HG02763 (cell line): ENCODE data around the gene B4GALT3.
"Not testable (repeated sequence)": the region's sequence is repeated elsewhere in the genome, so short reads cannot be mapped to it uniquely, and the experiment has no call there.

Experiments used
- ATAC-seq: cut with Tn5 transposase; IDR thresholded peaks from one replicate; pipeline ENCODE4 v1.9.1; 2021; ENCODE audit warnings: mild to moderate bottlenecking, moderate library complexity; ENCODE audit not compliant: unreplicated experiment

Gene B4GALT3

DNA sequence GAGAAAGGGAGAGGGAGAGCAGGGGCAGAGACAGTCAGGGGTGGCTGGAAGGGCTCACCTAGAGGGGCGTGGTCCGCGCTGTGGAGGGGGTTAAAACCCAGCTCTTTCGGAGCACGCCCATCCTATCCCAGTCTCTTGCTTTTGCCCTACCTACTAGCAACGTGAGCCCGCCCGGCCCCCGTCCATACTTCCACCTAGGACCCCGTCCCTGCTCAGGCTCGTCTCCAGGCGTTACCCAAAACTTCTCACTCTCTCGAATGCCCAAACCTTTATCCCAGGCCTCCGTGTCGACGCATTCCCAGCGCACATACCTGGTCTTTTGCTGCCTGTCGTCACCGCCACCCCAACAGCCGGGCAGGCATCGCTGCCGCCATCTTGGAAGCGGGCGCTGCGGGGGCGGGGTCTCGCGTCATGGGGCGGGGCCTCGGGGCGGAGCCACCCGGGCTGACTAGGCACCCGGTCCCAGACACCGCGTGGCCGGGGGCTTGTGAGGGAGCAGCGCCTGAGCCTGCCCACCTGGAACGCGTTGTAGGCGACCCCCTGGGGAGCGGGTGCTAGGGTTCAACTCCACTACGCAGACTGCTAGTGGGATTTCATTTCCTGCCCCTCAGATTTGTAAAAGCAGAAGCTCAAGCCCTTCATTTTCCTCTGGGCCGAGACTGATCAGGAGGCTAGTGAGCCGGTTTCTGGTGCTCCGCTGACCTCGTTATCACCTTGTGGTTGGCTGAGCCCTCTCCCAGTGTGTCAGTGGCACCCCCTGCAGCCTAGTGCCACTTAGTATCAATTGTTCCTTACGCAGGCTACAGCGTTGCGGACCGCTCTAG lies at the start of gene B4GALT3:
B4GALT3 (minus strand) TSS at position 396 of the 824 bp plus-strand sequence. CDS start 1,447 bp downstream, outside the sequence.
- peak; percentile 74 for ATAC-seq

DNA sequence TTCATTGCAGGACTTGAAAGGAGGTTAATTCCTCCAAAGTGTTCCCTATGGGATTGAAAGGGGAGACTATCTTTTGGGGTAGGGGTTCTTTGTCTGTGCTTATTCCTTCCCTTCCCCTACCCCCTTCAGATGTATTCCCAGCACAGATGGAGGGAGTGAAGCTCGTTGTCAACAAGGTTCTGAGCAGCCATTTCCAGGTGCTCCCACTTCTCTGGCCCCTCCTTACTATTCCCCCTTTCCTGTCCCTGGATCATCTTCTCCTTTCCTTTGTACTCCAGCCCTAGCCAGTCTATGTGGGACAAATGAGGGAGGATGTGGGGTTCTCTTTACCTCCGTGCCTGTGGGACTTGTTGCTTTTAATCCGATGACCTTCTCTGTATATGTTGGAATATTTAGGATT lies 49.5 kb upstream of the B4GALT3 start:
- ATAC-seq: no peak

DNA sequence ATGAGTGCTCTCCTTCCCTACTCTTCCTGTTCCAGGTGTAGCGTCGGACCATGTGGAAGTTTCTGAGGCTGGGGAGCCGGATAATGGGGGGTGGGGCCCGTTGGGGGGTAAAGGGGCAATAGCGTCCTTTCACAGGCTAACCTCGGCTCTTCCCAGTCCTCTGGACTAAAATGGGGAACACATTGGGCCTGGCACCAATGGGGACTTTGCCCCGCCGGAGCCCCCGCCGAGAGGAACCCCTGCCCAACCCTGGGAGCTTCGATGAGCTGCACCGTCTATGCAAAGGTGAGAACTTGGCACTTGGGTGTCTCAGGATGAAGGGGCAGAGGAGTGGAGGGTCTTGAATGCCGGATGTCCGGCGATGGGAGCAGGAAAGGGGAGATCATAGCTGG lies 49.0 kb upstream of the B4GALT3 start:
- ATAC-seq: no peak

DNA sequence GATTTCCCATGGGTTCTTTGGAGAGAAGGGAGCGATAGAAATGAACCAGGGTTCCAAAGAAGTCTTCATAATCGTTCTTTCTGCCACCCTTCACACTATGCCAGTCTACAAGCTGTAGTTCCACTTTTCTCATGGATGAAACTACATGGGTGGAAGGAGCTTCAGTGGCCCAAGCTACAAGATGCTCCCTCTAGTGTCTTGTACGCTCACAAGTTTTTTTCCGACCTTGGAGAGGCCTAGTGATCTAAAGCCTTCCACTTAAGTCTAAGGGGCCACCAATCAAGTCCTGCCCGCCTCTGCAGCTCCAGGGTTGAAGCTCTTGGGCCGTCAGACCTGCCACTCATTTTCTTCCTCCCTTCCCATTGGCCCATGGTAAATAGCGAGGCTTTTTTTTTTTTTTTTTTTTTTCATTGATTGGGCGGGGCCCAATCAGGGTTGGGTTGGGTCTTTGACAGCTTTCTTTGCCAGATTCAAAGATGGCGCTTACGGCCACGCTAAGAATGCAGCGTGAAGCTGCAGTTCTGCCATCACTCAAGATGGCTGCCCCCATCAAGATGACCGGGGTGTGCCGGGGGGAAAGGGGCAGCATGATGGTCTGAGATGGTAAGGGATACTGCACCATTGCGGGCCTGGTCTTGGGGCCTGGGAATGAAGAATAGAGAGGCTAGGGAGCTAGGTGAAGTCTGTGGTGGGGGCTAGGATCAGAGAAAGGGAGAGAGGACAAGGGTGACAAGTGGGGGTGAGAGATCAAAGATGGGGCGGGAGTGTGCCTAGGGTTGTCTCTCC lies 48.4 kb upstream of the B4GALT3 start, which contains the start of gene TOMM40L:
TOMM40L (plus strand) TSS at position 527 of the 786 bp plus-strand sequence. CDS start 430 bp downstream, outside the sequence.
- ATAC-seq: peak; percentile 94

DNA sequence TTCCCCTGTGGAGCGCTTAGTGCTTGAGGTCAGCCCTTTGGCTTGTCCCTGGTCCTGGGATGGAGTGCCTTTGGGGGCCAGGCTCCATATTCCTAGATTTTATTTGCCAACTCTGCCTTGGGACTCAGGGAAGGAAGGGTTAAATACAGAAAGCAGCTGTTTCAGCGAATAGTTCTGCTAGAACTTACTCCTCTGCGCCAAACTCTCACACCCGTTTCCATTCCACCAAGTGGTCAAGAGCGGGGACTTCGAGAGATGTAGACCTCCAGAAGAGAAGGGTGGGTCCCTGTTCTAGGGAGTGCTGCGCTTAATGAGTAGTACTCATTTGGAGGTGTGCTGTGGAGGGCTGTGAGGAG lies 47.8 kb upstream of the B4GALT3 start:
- no peak for ATAC-seq

DNA sequence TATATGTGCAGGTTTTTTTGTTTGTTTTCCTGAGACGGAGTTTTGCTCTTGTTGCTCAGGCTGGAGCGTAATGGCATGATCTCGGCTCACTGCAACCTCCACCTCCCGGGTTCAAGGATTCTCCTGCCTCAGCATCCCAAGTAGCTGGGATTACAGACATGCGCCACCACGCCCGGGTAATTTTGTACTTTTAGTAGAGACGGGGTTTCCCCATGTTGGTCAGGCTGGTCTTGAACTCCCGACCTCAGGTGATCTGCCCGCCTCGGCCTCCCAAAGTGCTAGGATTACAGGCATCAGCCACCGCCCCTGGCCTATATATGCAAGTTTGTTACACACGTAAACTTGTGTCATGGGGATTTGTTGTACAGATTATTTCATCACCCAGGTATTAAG lies 47.4 kb upstream of the B4GALT3 start:
- not testable (repeated sequence) for ATAC-seq

DNA sequence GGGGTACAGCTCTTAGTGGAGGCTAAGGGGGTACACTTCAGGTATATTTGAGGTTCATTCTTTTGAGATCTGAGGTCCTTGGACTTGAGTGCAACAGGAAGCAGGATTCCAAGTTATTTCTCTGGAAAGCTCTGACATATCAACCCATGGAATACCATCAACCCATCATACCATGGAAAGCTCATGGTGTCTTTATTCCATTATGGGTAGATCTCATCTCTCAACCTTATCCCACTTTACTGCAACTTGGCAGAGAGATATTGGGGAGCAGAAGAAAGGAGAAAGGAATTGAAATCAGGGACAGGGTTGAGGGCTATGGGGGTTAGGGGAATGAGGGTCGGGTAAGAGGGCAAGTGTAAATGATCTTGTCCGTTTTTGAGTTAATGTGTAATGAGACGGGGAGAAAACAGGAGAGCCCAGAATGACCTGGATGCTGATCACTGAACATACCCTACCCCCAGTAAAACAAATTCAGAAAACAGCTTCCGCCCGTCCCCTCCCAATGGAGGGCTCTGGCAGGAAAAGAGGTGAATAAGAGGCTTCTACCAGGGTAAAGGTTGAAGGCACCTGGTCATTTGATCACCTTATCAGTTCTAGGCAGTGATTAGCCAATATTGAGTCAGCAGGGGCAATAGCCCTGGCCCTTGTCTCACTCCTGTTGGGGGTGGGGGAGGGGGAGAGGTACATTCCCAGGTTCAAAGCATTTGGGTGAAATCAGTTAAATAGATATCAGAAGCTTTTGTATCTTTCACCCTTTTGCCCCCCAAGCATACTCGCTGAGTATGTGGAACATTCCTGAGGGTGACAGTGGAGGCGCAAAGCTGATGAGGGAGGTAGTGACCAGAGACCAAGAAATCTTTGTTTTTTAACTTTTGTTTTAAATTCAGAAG lies 46.7 kb upstream of the B4GALT3 start:
- no peak for ATAC-seq

DNA sequence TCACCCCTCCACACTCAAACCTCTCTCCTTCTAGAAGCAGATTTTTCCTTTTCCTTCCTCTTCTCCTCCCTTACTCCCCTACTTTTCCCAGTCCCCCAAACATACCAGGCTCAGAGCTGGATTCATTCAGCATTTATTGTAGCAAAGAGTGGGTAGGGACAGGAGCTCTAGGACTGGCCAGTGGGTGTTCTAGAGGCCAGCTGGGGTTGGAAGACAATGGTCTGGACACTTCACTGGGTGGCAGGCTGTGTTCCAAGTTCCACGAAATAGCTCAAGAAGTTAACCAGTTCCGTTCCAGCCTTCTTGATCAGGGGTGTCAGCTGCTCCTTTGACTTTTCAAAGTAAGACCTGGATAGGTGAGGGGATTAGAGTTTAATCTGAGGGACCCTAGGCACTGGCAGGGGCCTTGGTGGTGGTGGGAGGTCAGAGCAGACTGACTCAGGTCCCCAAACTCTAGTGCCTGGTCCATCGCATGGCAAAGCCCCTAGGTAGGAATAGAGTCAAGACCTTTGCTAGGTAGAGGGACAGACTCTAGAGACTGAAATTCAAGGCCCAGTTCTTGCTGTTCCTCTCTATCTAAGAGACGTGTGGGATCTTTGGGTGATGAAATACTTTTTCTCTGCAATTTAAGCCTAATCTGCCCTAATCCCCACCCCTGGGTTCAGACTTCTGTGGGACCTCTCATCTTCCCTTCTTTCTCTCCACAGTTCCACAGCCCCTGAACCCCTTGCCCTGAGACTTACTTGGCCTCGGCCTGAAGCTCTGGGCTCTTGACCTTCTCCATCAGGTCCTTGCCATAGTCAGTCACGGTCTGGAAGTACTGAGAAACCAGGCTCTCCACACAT lies 45.1 kb upstream of the B4GALT3 start:
- ATAC-seq: no peak

DNA sequence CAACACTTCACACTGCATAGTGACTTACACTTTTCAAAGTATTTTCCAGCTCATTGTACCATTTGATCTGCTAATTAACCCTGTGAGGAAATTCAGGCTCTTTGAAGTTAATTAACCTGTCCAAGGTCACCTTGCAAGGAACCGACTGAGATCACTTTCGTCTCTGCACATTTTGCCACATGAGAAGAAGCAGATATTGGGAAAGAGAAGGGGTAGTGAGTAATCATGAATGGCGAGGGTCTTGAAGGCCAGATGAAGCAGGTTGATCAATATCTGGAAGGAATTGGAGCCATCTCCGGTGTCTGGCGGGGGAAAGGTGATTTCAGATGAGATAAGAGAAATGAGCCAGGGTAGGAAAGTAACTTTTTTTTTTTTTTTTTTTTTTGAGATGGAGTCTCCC lies 42.7 kb upstream of the B4GALT3 start:
- ATAC-seq: no peak

DNA sequence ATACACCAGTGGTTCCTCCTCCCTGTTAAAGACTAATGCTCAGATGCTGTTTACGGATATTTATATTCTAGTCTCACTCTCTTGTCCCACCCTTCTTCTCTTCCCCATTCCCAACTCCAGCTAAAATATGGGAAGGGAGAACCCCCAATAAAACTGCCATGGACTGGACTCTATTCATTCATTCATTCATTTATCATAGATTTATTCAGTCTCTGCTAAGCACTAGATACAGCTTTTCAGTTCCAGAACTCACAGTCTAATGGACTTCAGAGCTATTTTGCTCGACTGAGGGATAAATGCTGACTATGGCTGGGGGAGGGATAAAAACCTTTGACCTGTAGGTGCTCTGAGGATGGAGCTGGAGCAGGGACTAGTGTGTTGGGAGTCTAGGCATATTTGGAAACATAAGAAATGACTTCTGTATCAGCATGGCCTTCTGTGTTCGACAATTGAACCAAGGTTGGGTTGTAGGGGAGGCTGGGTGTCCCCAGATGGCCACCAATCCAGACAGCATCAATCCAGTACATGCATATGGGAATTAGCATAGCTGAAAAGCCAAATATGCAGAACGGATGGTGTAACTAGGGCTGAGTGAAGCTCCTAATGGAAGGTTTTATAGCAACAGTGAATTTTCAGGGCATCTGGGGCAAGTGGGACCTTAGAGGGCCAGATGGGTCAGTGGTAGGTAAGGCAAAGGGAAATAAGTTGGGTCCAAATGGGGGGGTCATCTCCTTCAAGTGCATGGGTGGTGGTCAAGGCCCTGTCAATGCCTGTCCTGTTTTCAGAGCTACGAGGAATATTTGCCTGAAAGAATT lies 42.0 kb upstream of the B4GALT3 start:
- ATAC-seq: no peak

DNA sequence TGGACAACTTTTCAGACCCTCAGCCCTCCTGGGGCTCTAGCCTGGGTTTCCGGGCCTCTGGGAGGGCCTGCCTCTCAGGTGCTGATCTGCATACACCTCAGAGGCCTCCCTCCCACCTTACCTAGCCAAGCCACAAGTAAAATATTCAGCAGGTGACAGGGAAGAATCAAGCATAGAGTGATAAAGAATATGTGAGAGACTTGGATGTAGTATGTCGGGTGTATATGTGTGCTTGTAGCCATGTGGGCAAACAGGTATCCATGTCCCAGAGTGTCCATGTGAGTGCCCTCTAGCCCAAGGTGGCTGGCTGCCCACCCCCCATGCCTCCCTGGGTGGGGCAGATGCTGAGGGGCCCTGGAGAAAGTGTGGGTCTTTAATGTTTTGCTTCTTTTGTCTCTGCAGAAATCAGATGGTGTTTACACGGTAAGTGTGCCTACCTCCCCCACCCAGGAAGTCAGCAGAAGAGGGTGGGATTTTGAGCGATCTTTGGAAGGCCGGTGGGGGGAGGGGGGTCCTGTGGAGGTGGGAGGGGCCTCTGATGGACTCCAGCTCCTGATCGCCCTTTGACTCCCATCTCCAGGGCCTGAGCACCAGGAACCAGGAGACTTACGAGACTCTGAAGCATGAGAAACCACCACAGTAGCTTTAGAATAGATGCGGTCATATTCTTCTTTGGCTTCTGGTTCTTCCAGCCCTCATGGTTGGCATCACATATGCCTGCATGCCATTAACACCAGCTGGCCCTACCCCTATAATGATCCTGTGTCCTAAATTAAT lies 41.2 kb upstream of the B4GALT3 start:
- no peak for ATAC-seq

DNA sequence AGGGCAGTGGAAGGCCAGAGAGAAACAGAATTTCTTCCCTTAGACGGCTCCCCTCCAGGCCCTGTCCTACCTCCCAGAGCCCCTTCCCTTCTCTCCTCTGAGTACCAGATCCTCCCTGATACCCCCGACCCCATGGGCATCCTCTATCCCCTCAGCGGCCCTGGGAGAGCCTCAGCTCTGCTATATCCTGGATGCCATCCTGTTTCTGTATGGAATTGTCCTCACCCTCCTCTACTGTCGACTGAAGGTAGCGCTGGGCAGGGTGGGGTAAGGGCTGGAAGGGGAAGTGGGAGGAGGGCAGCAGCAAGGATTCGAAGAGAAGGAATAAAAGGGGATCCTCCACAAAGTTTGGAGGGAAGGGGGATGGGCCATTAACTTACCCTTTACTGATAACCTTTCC lies 40.5 kb upstream of the B4GALT3 start:
- no peak for ATAC-seq

DNA sequence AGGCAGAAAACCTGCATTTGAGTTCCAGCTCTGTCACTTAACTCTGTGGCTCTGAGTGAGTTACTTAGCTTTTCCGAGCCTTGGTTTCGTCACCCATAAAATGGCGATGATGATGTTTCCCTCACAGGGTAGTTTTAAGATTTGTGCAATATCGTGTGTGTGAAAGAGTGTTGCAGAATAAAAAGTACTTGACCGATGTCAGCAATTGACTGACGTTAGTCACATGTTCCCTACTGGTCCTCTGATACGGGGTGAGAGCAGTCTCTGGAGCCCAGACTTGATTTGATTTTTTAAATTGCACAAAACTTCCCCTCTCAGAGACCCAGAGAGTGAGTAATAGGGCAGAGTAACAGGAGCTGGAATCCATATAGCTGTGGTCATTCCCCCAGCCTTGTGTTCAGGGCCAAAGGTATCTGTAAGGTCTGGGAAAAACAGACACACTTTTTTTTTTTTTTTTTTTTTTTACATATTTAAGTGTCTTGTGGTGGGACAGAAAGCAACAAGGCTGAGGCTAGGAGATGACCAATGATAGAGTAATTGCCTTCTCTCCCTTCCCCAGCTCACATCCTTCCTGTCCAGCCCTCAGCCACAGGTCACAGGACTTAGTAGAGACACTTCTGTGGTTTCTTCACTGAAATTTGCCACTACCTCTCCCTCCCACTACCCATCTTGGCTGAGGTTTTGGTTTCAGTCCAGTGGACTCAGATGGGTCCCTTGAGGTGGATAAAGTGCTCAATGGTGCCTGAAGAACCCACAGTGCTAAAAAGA lies 39.8 kb upstream of the B4GALT3 start:
- ATAC-seq: peak; percentile 79

DNA sequence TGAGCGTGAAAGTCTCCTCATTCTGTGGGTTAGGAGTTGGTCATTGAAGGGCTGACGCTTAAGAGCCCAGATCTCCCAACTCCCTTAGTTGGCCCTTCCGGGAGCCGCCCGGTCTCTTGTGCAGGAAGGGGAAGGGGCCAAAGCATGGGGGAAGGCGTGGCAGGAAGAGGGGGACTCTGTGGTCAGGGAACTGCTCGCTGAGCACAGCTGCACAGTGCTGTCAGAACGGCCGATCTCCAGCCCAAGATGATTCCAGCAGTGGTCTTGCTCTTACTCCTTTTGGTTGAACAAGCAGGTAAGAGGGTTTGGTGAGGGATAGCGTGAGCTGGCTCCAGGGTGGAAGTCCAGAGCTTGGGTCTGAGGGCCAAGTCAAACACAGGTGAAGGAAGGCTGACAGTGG lies 37.8 kb upstream of the B4GALT3 start, which contains the start of gene FCER1G:
FCER1G (plus strand) TSS at position 220 of the 400 bp plus-strand sequence; CDS start at position 247, 27 bp downstream.
- no peak for ATAC-seq

DNA sequence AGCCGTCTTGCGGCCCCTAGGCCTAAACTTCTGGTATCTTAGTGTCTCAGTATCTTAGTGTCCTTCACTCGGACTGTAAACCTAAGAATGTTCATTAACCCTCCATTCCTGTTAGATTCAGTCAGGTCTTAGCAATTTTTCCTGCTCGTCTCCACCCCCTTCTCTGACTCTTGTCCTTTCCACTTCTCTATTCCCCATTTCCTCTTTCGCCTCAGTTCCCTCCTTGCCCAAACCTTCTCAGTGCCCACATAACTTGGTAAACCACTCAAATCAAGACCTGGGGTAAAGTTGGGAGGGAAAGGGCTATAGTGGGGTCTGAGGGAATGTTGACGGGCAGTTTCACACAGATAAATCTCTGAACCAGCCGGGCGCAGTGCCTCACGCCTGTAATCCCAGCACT lies 37.1 kb upstream of the B4GALT3 start:
- no peak for ATAC-seq

DNA sequence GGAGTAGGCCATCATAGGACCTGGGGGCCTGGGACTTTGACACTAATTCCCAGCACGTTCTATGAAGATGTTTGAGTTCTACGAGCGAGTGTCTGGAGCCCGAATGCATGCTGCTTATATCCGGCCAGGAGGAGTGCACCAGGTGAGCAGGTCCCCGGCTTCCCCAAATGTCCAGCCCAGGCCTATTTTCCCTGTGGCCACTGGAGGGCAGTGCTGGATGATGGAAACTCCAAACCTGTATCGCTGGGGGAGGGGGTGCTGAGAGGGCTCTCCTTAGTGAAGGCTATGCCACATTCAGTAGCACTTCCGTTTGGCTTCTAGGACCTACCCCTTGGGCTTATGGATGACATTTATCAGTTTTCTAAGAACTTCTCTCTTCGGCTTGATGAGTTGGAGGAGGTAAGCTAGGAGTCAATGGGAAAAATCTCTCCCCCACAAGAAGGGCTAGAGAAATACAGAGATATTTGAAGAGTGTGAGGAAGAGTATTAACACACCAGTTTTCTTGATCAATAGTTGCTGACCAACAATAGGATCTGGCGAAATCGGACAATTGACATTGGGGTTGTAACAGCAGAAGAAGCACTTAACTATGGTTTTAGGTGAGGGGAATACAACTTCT lies 32.6 kb upstream of the B4GALT3 start:
- peak; percentile 54 for ATAC-seq

DNA sequence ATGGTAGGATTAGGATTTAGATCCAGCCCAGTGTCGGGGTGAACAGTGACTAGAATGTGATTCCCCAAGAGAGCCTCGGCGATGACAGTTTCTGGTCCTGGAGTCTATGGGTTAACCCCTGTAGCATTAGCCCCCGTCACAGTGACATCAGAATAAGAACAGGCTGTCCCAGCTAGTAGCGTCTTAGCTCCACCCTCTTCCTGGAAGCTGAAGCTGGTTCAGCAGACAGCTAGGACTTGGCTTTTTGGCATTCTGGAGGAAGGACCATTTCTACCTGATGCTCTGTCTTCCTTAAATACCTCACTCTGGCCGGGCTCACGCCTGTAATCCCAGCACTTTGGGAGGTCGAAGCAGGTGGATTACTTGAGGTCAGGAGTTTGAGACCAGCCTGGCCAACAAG lies 29.9 kb upstream of the B4GALT3 start:
- ATAC-seq: no peak
